Measurements from ENCODE around the gene NPM1.

The NPM1 gene

GRCh38 chr5:171388816-171389168, 1.1 kb downstream of the NPM1 start:
- H3K4me1 ChIP-seq (ENCODE audit: low read length) = peaks cover 15% of the 10 kb centered on the region
- peak overlapping the region; percentile 93 for H3K9ac ChIP-seq (ENCODE audit: low read length)
- H4K20me1 ChIP-seq (ENCODE audit: insufficient read depth, low read length) = peaks cover 54% of the 10 kb centered on the region
- H3K9me3 ChIP-seq (replicated peaks; ENCODE audit: insufficient read depth, low read length) = no peaks in the 10 kb centered on the region
- H3K4me3 ChIP-seq (ENCODE audit: low read length) = peak overlapping the region; percentile 87
- peak overlapping the region; percentile 77; the same call in 1 of the 2 replicates for H3K27ac ChIP-seq (ENCODE audit: low read length)
- H3K4me2 ChIP-seq (ENCODE audit: low read depth, low read length) = peak overlapping the region; percentile 86
- no peak for DNase-seq
- peaks cover 62% of the 10 kb centered on the region for H3K79me2 ChIP-seq (ENCODE audit: low read length)
- peaks cover 39% of the 10 kb centered on the region for H3K36me3 ChIP-seq (replicated peaks; ENCODE audit: insufficient read depth, low read length)
- TF ChIP-seq EZH2 (optimal IDR thresholded peaks at IDR 0.05; ENCODE audit: low read depth, low read length) (no peak), EZH2phosphoT487 (IDR thresholded peaks at IDR 0.05; ENCODE audit: low read length) (no peak), CTCF (IDR thresholded peaks at IDR 0.05; ENCODE audit: low read length) (no peak)
- peaks cover 35% of the 10 kb centered on the region for H3F3A ChIP-seq (ENCODE audit: insufficient read depth, low read length)
- H3K9me2 ChIP-seq (replicated peaks; ENCODE audit: insufficient read depth, low read length) = no peaks in the 10 kb centered on the region
- no peaks in the 10 kb centered on the region for H3K27me3 ChIP-seq (replicated peaks; ENCODE audit: insufficient read depth, low read length)
- no peak overlapping the region for H2AFZ ChIP-seq (ENCODE audit: low read length)

GRCh38 chr5:171390883-171391677, 3.4 kb downstream of the NPM1 start:
- peaks cover 40% of the 10 kb centered on the region for H3K36me3 ChIP-seq (replicated peaks; ENCODE audit: insufficient read depth, low read length)
- H3K27ac ChIP-seq (ENCODE audit: low read length) = no peak overlapping the region
- no peak overlapping the region for H3K9ac ChIP-seq (ENCODE audit: low read length)
- peak overlapping the region; percentile 87; the same call in 1 of the 2 replicates for H3K4me3 ChIP-seq (ENCODE audit: low read length)
- H4K20me1 ChIP-seq (ENCODE audit: insufficient read depth, low read length) = peaks cover 77% of the 10 kb centered on the region
- DNase-seq = no peak
- H3K79me2 ChIP-seq (ENCODE audit: low read length) = peaks cover 84% of the 10 kb centered on the region
- H3F3A ChIP-seq (ENCODE audit: insufficient read depth, low read length) = peaks cover 45% of the 10 kb centered on the region
- no peaks in the 10 kb centered on the region for H3K9me3 ChIP-seq (replicated peaks; ENCODE audit: insufficient read depth, low read length)
- no peak for TF ChIP-seq EZH2phosphoT487 (IDR thresholded peaks at IDR 0.05; ENCODE audit: low read length)
- no peak for TF ChIP-seq EZH2 (optimal IDR thresholded peaks at IDR 0.05; ENCODE audit: low read depth, low read length)
- no peak for TF ChIP-seq CTCF (IDR thresholded peaks at IDR 0.05; ENCODE audit: low read length)
- no peaks in the 10 kb centered on the region for H3K9me2 ChIP-seq (replicated peaks; ENCODE audit: insufficient read depth, low read length)
- no peak overlapping the region for H2AFZ ChIP-seq (ENCODE audit: low read length)
- H3K4me1 ChIP-seq (ENCODE audit: low read length) = peaks cover 15% of the 10 kb centered on the region
- no peaks in the 10 kb centered on the region for H3K27me3 ChIP-seq (replicated peaks; ENCODE audit: insufficient read depth, low read length)
- peak overlapping the region; percentile 86 for H3K4me2 ChIP-seq (ENCODE audit: low read depth, low read length)

- Histone ChIP-seq H3K4me3 (ENCODE audit: low read length) (no peak overlapping the region), H3K36me3 (replicated peaks; ENCODE audit: insufficient read depth, low read length) (peaks cover 44% of the 10 kb centered on the region), H3K27me3 (replicated peaks; ENCODE audit: insufficient read depth, low read length) (no peaks in the 10 kb centered on the region), H3K9me3 (replicated peaks; ENCODE audit: insufficient read depth, low read length) (no peaks in the 10 kb centered on the region), H3F3A (ENCODE audit: insufficient read depth, low read length) (peaks cover 48% of the 10 kb centered on the region), H3K9ac (ENCODE audit: low read length) (no peak overlapping the region), H4K20me1 (ENCODE audit: insufficient read depth, low read length) (peaks cover 87% of the 10 kb centered on the region), H3K4me2 (ENCODE audit: low read depth, low read length) (peak overlapping the region; percentile 13; the same call in 1 of the 2 replicates), H3K9me2 (replicated peaks; ENCODE audit: insufficient read depth, low read length) (no peaks in the 10 kb centered on the region), H3K27ac (ENCODE audit: low read length) (no peak overlapping the region), H3K79me2 (ENCODE audit: low read length) (peaks cover 95% of the 10 kb centered on the region), H2AFZ (ENCODE audit: low read length) (no peak overlapping the region), H3K4me1 (ENCODE audit: low read length) (peaks cover 11% of the 10 kb centered on the region)
- TF ChIP-seq EZH2phosphoT487 (IDR thresholded peaks at IDR 0.05; ENCODE audit: low read length) (no peak), EZH2 (optimal IDR thresholded peaks at IDR 0.05; ENCODE audit: low read depth, low read length) (no peak), CTCF (IDR thresholded peaks at IDR 0.05; ENCODE audit: low read length) (no peak)
- DNase-seq = no peak
Observed at GRCh38 chr5:171391996-171392577, 4.4 kb downstream of the NPM1 start.
